Stimulated activated CD8-positive, alpha-beta memory T cell treated with anti-CD3 and anti-CD28 coated beads, Interleukin-7, amount 100 ng/mL, for 48 hours (primary cell): Measurements from ENCODE around the gene IL17REL.

Source experiments
- DNase-seq, 2 donors: peaks; one replicate each; pipeline ENCODE4 v3.0.0-alpha.2; 2020; ENCODE audit warnings: low read depth in 1 of 2; ENCODE audit errors: extremely low read depth in 1 of 2

Gene IL17REL

DNA sequence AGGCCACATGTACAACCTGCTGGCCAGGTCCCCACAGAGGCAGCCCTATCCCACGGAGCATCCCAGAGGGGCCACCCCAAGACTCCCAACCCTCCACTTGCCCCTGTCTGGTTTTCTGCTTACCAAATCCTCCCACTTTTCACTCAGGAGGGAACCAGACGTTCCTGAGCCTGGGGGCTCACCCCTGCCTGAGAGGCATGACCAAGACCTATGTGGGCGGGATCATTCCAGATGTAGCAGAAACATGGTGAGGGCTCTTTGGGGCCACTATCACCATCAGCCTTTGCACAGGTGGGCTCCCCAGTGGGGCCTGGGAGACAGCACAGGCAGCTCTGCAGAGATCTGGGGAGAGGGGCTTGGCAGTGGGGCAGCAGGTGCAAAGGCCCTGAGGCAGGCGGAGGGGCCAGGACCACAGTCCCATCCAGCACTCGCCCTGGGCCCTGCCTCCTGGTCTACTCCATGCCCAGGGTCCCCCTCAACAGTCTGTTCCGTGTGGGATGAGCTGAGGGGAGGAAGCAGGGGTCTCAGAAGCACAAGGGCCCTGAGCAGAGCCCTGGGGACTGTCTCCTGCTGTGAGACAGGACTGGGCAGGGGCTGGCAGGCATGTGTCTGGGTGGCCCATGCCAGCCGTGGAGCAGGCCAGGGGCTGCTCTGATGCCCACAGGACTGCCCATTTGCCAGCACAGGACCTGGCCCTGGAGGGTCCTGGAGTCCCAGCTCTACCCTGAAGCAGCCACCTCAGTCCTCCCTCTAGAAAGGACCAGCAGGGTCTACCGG, 42.6 kb downstream of the IL17REL start:
- DNase-seq: no peak

DNA sequence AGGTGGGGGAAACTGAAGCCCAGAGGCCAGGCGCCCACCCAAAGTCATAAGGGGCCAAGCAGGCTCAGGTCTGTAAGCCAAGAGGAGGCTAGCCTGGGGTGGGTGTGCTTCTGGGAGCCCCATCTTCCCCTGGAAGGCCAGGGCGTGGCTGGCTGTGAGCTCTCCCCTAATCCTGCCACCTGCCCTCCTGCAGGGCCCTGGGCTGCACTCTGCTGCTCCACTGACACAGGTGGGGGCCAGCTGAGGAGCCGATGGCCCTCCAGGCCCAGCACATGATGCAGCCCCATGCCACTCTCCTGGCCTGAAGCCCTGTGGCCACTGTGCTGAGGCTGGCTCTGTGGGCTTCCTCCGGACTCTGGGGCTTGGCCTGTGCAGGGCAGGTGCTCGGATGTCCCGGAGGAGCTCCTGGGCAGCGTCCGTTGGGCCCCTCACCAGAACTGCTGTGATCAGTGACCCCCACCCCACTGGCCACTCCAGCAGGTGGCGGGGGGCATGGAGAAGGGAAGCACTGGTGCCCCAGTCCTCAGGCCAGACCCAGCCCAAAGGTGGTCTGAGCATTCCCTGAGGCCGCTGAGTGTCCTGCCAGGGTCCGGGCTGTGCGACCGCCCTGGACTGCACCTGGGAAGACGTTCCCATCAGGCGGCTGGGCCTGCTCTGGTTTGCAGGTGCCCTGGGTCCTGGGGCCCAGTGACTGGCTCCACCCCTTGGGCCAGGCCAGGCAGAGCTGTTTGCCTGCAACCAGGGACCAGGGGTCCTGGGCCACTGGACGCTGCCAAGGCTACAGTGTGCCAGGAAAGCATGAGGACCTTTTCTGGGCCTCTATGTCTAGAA, 43.5 kb downstream of the IL17REL start:
- DNase-seq: no peak

DNA sequence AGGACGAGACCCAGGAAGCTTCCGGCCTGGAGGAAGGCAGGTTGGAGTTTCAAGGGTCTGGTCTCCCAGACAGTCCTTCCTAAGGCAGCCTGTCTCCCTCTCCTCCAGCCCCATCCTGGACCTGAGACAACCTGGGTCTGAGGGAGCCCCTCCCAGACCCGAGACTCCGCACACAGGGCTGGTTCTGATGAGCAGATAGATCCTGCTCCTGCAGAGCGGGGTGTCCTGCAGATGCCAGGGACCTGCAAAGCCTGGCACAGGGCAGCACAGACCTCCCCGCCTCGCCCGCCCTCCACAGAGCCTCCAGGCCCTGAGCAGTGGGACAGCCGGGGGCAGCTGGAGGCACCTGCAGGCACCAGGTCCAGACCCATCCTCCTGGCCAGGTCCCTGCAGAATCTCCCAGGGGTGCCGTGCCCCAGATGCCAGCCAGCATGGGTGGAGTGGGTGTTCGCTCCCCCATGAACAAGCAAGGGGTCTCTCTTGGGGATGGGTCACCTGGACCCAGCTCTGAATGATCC, 44.2 kb downstream of the IL17REL start:
- DNase-seq: no peak

DNA sequence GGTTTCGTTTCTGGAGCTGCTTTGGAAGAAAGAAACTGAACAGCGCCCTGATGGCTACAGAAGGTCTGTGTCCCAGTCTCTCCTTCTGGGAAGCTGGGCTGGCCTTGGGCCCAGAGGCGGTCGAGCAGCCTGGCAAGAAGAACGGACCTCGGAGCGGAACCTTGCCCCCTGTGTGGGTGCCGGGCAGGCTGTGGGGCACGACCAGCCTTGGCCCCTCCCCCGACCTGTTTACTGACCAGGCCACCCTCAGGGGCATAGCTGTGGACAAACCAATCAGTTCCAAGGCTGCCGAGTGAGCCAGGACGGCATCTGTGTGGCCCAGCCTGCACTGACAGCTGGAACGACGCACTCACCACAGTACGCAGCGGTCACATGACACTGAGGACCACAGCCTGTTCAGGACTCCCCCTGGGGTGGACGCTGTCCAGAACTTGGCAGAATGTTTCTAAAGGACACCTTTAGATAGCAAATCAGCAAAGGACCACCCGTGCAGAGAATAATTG, 44.8 kb downstream of the IL17REL start:
- no peak for DNase-seq

DNA sequence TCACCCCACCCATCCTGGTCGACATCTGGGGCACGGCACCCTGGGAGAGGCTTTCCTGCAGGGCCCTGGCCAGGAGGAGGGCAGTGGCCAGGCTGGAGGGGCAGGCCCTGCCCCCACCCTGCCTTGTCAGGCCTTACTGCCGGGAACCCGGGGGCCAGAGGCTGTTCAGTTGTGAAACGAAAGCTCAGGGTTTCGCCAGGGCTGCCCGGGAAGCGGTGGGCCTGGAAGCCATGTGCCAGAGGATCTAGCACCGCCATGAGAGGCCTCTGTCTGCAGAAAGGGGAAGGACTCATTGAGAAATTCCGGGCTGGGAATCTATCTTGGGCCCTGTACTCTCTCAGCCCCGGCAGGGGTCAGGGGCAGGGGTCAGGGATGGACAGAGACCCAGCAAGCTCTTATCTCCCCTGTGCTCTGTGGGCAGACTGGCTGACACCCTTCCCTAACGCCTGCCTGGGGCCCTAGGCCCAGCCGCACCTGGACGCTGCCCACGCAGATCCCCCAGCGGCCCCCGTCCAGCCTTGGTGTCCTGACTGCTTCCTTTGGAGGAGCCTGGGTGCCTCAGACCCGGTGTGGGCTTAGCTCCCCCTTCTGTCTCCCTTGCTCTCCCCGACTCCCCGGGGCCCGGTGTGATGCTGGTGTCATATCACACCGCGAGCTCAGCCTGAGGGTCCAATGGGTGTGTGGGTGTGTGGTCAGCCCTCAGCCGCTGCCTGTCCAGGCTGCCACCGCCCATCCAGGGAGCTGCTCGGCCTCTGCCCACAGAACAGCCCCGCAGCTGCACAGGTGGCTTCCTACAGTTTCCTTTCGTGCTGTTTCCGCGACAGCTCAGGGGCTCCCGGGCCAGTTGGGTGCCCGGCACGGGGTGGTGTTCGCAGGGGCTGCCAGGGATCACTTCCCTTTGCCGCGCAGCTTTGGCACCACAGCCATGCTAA, 45.5 kb downstream of the IL17REL start:
- no peak for DNase-seq

DNA sequence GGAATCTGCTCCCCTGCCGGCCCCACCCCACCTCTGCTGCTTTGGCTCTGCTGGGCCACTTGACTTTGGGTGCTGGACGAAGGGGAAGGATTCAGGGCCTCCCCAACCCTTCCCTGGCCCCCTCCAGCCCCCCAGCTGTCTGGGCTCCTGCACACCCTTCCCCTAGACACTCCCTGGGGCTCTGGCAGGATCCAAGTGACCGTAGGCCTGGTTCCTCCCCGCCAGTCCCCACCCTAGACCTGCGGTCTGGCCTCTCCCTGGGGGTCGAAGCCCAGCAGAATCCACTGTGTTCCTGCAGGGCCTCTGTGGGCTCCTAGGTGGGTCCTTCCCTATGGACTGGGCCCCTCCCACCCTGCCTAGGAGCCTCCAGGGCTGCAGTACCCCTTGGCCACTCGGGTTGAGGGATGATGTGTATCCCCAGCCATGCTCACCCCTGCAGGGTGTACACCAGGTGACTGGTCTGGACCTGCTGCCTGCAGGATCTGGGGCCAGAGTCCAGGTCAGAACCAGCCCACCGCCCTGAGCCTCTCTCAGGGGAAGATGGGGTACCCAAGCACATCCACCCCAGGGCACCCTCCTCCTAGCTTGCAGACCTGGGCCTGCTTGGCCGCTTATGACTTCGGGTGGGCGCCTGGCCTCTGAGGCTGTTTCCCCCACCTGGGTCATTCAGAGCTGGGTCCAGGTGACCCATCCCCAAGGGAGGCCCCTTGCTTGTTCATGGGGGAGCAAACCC, 46.4 kb downstream of the IL17REL start:
- DNase-seq: no peak

DNA sequence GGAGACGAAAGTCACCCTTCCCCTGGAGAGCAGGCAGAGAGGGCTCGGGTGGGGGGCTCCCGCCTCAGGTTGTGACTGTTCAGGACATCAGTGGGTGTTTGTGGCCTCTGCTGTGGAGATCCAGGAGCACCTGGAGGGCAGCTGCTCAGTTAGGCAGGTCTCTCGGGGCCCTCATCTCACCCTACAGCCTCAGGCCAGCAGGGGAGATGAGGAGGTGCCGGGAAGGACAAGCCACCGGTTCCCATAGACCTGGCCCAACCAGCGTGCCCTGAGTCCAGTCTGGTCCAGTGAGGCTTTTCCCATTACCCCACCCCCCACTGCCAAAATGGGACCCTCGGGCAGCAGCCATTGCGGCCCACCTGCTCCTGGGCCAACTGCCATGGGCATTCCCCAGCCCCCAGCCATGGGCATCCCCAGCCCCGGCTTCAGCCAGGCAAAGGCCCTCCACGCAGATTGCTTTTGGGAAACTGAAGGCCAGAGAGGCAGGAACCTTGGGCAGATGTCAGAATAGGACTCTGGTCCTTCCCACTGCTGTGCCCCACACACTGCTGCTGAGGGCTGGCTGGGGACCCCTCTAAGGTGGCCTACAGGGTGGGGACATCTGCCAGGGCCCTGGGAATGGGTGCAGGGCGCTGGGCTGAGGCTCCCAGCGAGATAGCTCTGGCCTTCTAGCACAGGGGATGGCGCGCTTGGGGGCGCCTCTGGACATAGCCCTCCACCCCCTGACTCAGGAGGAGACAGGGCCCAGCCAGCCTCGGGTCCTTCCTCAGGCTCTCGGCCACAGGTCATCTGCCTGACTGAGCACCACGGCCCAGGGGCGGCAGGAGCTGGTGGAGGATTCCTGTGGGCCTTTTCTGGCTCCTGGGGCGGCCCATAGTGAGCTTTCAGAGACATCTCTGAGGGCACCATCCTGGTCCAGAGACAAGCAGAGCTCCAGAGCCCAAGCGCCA, 47.2 kb downstream of the IL17REL start:
- no peak for DNase-seq

DNA sequence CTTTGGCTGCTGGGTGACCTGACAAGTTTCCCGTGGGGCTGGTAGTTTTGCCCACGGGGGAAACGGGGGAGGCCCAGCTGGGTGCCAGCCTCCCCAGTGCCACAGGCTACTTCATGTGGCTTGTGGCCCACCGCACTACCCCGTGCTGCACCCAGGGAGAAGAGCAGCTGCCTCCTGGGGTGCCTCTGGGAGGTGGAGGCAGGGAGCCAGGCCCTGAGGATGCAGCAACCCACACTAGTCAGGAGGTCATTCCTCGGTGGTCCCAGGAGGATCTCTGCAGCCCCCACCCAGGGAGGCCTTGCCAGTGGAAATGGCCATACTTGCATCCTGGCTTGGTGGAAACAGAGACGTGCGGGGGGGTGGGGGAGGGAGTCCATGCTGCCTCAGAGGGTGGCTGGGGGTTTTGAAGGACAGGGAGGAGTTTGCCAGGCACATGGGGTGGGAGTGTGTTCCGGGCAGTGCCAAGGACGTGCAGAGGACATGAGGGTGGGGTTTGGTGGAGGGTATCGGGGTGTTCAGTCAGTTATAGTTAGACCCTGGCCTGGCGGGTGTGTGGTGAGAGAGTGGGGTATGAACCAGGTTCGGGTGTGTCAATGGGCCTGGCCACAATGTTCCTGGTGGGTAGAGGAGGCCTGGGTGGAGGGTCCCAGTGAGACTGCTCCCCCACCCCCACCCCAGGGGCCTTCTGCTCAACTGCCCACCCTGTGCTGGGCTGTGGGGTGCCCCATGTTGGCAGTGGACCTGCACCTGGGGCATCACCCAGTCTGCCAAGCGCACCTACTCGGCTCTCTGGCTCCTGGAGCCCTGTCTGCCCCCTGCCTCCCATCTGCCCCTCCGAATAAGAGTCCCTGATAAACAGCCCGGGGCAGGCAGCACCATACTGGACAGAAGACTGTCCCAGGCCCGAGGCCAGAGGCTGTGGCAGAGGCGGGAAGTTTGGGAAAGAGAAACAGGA, 48.2 kb downstream of the IL17REL start:
- no peak for DNase-seq

DNA sequence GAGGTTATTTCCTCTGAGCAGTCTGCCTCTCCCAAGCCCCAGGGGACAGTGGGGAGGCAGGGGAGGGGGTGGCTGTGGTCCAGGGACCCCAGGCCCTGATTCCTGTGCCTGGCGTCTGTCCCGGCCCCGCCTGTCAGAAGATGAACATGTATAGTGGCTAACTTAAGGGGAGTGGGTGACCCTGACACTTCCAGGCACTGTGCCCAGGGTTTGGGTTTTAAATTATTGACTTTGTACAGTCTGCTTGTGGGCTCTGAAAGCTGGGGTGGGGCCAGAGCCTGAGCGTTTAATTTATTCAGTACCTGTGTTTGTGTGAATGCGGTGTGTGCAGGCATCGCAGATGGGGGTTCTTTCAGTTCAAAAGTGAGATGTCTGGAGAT, 48.9 kb downstream of the IL17REL start:
- no peak for DNase-seq

DNA sequence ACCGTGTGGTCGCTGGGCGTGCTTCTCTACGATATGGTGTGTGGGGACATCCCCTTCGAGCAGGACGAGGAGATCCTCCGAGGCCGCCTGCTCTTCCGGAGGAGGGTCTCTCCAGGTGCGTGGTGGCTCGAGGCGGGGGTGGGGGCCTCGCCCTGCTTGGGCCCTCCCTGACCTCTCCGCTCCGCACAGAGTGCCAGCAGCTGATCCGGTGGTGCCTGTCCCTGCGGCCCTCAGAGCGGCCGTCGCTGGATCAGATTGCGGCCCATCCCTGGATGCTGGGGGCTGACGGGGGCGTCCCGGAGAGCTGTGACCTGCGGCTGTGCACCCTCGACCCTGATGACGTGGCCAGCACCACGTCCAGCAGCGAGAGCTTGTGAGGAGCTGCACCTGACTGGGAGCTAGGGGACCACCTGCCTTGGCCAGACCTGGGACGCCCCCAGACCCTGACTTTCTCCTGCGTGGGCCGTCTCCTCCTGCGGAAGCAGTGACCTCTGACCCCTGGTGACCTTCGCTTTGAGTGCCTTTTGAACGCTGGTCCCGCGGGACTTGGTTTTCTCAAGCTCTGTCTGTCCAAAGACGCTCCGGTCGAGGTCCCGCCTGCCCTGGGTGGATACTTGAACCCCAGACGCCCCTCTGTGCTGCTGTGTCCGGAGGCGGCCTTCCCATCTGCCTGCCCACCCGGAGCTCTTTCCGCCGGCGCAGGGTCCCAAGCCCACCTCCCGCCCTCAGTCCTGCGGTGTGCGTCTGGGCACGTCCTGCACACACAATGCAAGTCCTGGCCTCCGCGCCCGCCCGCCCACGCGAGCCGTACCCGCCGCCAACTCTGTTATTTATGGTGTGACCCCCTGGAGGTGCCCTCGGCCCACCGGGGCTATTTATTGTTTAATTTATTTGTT, 49.6 kb downstream of the IL17REL start:
- no peak for DNase-seq

DNA sequence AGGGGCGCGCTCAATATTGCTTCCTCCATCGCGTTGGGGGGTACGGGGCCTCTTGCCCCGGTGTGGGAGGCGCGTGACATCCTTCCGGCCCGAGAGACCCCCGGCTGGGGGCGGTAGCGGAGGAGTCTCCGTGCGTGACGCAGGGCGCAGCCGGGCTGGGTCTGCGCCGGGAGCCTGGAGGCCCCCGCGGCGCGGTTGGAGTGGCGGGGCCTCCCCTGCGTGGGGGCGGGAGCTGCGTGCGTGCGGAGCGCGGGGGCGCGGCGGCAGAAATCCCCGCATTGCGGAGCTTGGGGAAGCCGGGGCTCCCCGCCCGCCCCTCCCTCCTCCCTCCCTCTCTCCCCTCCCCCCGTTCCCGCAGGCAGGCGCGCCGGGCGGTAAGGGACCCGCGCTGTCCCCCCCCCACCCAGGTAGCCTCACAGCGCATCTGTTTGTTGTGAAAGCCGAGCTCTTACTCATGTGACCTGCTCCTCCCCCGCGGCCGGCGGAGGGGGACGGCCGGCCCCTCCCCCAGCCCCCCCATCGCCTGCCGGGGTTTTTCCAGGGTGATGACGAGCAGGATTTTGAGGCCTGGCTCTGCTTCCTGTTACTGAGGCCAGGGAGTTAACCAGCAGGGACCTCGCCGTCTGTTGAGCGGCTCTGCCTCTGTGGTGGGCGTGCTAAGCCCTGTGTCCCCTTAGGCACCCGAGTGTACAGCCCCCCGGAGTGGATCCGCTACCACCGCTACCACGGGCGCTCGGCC, 50.4 kb downstream of the IL17REL start:
- peak; percentile 81 for DNase-seq

DNA sequence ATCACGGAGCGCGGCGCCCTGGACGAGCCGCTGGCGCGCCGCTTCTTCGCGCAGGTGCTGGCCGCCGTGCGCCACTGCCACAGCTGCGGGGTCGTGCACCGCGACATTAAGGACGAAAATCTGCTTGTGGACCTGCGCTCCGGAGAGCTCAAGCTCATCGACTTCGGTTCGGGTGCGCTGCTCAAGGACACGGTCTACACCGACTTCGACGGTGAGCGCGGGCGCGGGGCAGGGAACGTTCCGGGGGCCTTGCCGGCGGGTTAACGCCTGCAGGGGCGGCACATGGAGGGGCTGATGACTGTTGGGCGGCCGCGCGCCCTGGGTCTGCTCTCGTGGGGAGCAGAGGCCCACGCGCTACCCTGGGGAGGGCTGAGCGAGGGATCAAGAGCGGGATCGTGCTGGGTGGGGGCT, 51.0 kb downstream of the IL17REL start:
- DNase-seq: no peak

DNA sequence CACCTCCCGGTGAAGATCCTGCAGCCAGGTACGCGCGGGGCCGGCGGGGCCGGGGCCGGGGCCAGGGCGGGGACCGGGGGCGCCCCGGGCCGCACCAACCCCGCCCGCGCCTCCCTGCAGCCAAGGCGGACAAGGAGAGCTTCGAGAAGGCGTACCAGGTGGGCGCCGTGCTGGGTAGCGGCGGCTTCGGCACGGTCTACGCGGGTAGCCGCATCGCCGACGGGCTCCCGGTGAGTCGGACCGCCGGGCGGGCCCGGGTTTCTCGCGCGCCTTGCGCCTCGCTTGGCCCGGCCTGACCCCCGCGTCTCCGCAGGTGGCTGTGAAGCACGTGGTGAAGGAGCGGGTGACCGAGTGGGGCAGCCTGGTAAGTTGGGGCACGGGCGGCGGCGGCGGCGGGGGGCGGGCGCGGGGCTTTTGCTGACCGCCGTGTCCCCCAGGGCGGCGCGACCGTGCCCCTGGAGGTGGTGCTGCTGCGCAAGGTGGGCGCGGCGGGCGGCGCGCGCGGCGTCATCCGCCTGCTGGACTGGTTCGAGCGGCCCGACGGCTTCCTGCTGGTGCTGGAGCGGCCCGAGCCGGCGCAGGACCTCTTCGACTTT, 51.5 kb downstream of the IL17REL start:
- DNase-seq: no peak

DNA sequence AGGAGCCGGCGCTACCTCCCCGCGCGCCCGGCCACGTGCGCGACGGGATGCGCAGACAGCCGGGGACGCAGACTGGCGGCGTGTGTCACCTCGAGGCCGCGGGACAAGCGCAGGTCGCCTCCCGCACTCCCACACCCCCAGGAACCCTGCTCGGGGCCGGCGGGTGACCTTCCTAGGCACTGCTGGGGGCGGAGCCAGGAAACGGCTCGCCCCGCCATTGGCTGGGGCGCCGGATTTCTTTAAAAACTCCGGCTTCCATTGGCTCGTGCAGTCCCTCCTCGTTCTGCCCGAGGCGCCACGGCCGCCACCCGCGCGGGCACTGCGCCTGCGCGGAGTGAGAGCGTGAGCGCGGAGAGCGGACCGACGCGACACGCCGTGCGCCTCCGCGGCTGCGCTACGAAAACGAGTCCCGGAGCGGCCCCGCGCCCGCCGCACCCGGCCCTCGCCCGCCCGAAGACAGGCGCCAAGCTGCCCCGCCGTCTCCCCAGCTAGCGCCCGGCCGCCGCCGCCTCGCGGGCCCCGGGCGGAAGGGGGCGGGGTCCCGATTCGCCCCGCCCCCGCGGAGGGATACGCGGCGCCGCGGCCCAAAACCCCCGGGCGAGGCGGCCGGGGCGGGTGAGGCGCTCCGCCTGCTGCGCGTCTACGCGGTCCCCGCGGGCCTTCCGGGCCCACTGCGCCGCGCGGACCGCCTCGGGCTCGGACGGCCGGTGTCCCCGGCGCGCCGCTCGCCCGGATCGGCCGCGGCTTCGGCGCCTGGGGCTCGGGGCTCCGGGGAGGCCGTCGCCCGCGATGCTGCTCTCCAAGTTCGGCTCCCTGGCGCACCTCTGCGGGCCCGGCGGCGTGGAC, 52.2 kb downstream of the IL17REL start, which contains the start of gene PIM3:
Gene PIM3, plus strand, starts transcription at position 614 of the 846 bp plus-strand sequence. Its CDS starts 176 bp downstream, at position 790.
- peak; percentile 91 to 96 for DNase-seq

DNA sequence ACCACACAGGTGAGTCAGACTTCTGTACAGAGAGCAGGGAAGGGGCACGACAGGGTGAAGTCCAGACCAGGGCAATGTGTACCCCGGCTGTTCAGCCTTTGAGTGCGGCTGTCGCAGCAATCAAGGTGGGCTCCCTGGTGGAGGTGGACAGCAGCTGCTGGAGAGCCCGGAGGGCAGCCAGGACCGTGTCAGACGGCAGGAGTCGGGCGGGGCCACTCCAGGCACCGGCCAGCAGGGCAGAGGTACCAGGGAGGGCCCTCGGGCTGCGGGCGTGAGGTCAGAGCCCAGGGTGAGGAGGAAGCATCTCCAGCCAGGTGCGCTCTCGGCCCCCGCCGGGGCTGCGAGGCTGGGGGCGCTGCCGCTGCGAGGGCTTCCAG, 52.8 kb downstream of the IL17REL start:
- no peak for DNase-seq
